Suprapubic skin (tissue), 4 donors: ENCODE results near the gene ATP11A. TPM values are rescaled to one million over a fixed set of nuclear protein-coding genes. Genes with fewer than 3 reads are reported as not detected.
A peak's percentile ranks its signal among the peaks of the same experiment; 100 is the strongest.

Source experiments
- DNase-seq, 2 donors: peaks; one replicate each; pipeline ENCODE4 v3.0.0-alpha.2; 2019; ENCODE audit warnings: low spot score in 2 of 2
- H3K27ac ChIP-seq: fragments of 200-600 bp; sonication (generic); one replicate; pipeline ENCODE4 v1.5.1; 2019
- H3K27me3 ChIP-seq: fragments of 200-600 bp; sonication (generic); one replicate; pipeline ENCODE4 v1.5.1; 2019
- H3K36me3 ChIP-seq: fragments of 200-600 bp; sonication (generic); one replicate; pipeline ENCODE4 v1.5.1; 2019
- H3K4me1 ChIP-seq: fragments of 200-600 bp; sonication (generic); one replicate; pipeline ENCODE4 v1.5.1; 2019
- H3K4me3 ChIP-seq: fragments of 200-600 bp; sonication (generic); one replicate; pipeline ENCODE4 v1.5.1; 2019; ENCODE audit warnings: mild to moderate bottlenecking
- H3K9me3 ChIP-seq: fragments of 200-600 bp; sonication (generic); one replicate; pipeline ENCODE4 v1.5.1; 2019
- CTCF ChIP-seq, 2 donors: fragments of 200-600 bp in 1 of 2; fragments of 450-650 bp in 1 of 2; sonication (generic) in 1 of 2; IDR thresholded peaks; one replicate each; pipeline ENCODE4 v1.5.1; 2016 to 2019; ENCODE audit warnings: antibody characterized with exemption in 2 of 2, mild to moderate bottlenecking in 1 of 2, moderate library complexity in 1 of 2
- EP300 ChIP-seq: sonication (generic); formaldehyde crosslinking; IDR thresholded peaks from one replicate; pipeline ENCODE4 v1.6.1; 2017; ENCODE audit warnings: antibody characterized with exemption
- POLR2A ChIP-seq, 2 donors: fragments of 450-650 bp; IDR thresholded peaks; one replicate each; pipeline ENCODE4 v1.6.1; 2017; ENCODE audit warnings: antibody characterized with exemption in 2 of 2, mild to moderate bottlenecking in 2 of 2, moderate library complexity in 2 of 2
- POLR2AphosphoS5 ChIP-seq, 3 donors: sonication (generic); formaldehyde crosslinking; IDR thresholded peaks; one replicate each; pipeline ENCODE4 v1.6.1; 2017; ENCODE audit warnings: antibody characterized with exemption in 3 of 3
- WGBS: methylation state at CpG from one replicate; pipeline ENCODE4 v1.1.5; 2018; 5-methylcytosine and 5-hydroxymethylcytosine counted together
- total RNA-seq, 4 donors: library from RNA; depleted of rRNA; stranded (reverse); fragments of >200 nt; gene quantifications; one replicate each; pipeline ENCODE4 v1.1.0, GENCODE V29; 2016

ATP11A gene
- total RNA-seq, 4 donors from 2014 or later, result 22.8 to 51.0 (median 39.8) TPM

GRCh38 chr13:112877976-112878955, 188.4 kb downstream of the ATP11A start:
- 95% methylated on average over 26 of the region's 28 CpGs for WGBS
- H3K4me3 ChIP-seq, result no peak overlapping the region
- H3K4me1 ChIP-seq, result no peaks in the 10 kb centered on the region
- DNase-seq, result peak in 1 of 2 donors; percentile 35
- H3K27me3 ChIP-seq, result no peaks in the 10 kb centered on the region
- TF ChIP-seq POLR2AphosphoS5 (IDR thresholded peaks at IDR 0.05) (no peak), CTCF (IDR thresholded peaks at IDR 0.05) (no peak), EP300 (no peak), POLR2A (IDR thresholded peaks at IDR 0.05) (no peak)
- H3K36me3 ChIP-seq, result peaks cover 73% of the 10 kb centered on the region
- H3K27ac ChIP-seq, result no peak overlapping the region
- H3K9me3 ChIP-seq, result no peaks in the 10 kb centered on the region

GRCh38 chr13:112879283-112879833, 189.5 kb downstream of the ATP11A start:
- no peak overlapping the region for H3K27ac ChIP-seq
- no peaks in the 10 kb centered on the region for H3K27me3 ChIP-seq
- H3K4me1 ChIP-seq, result no peaks in the 10 kb centered on the region
- WGBS, result 81% methylated on average over 20 of the region's 20 CpGs
- no peaks in the 10 kb centered on the region for H3K9me3 ChIP-seq
- peaks cover 77% of the 10 kb centered on the region for H3K36me3 ChIP-seq
- no peak overlapping the region for H3K4me3 ChIP-seq
- TF ChIP-seq EP300, result no peak
- TF ChIP-seq CTCF (IDR thresholded peaks at IDR 0.05), result no peak
- TF ChIP-seq POLR2AphosphoS5 (IDR thresholded peaks at IDR 0.05), result no peak
- TF ChIP-seq POLR2A (IDR thresholded peaks at IDR 0.05), result no peak
- peak in 1 of 2 donors; percentile 20 for DNase-seq

- TF ChIP-seq EP300 (no peak), POLR2AphosphoS5 (IDR thresholded peaks at IDR 0.05) (no peak), CTCF (IDR thresholded peaks at IDR 0.05) (no peak), POLR2A (IDR thresholded peaks at IDR 0.05) (no peak)
Observed at GRCh38 chr13:112880221-112880641, 190.4 kb downstream of the ATP11A start.

GRCh38 chr13:112880976-112881540, 191.2 kb downstream of the ATP11A start:
- WGBS, result 86% methylated on average over 15 of the region's 21 CpGs
- TF ChIP-seq POLR2AphosphoS5 (IDR thresholded peaks at IDR 0.05) (no peak), EP300 (no peak), POLR2A (IDR thresholded peaks at IDR 0.05) (no peak), CTCF (IDR thresholded peaks at IDR 0.05) (no peak)
- no peak overlapping the region for H3K4me3 ChIP-seq
- H3K27me3 ChIP-seq, result no peaks in the 10 kb centered on the region
- peaks cover 7% of the 10 kb centered on the region for H3K4me1 ChIP-seq
- no peaks in the 10 kb centered on the region for H3K9me3 ChIP-seq
- no peak overlapping the region for H3K27ac ChIP-seq
- DNase-seq, result no peak
- H3K36me3 ChIP-seq, result peaks cover 73% of the 10 kb centered on the region

More at GRCh38 chr13:112880221-112880641, 190.4 kb downstream of the ATP11A start:
- Histone ChIP-seq H3K4me3 (no peak overlapping the region), H3K27me3 (no peaks in the 10 kb centered on the region), H3K9me3 (no peaks in the 10 kb centered on the region), H3K27ac (no peak overlapping the region), H3K36me3 (peaks cover 77% of the 10 kb centered on the region), H3K4me1 (no peaks in the 10 kb centered on the region)
- no peak for DNase-seq
- WGBS, result 94% methylated on average over 7 of the region's 22 CpGs
